BJ (cell line): ENCODE measurements around the gene BCAR1. TPM values are rescaled to one million over a fixed set of nuclear protein-coding genes. Genes with fewer than 3 reads are reported as not detected.

Source experiments
- CTCF ChIA-PET: fragments of 350-600 bp; formaldehyde crosslinking; extraction: SDS; loops from one replicate; lab custom pipeline; 2021; ENCODE audit warnings: antibody characterized with exemption, inconsistent platforms; lab: Yijun Ruan, JAX
- POLR2A ChIA-PET: fragments of 300-600 bp; sonication (Branson Sonifier 250); formaldehyde crosslinking; extraction: SDS; loops from one replicate; lab custom pipeline; 2021; ENCODE audit warnings: antibody characterized with exemption; lab: Charles Lee
- DNase-seq: peaks from one replicate; pipeline ENCODE4 v3.0.0-alpha.2; 2011; ENCODE audit warnings: low read depth
- H3K27me3 ChIP-seq: 2 replicates; pipeline ENCODE4 v1.6.0; 2011; ENCODE audit warnings: low read length; ENCODE audit not compliant: control insufficient read depth, insufficient read depth
- H3K36me3 ChIP-seq: 2 replicates; pipeline ENCODE4 v1.5.1; 2011; ENCODE audit warnings: low read length; ENCODE audit not compliant: control insufficient read depth, insufficient read depth
- H3K4me3 ChIP-seq: 2 replicates; pipeline ENCODE4 v1.5.1; 2011; ENCODE audit warnings: low read depth, mild to moderate bottlenecking, control low read depth, low read length
- polyA plus RNA-seq: library from polyadenylated mRNA; depleted of rRNA; stranded (reverse); fragments of >200 nt; gene quantifications from 2 replicates; pipeline ENCODE4 v1.2.3, GENCODE V29; 2011
- TF ChIP-seq, protein P1 (sequence below): IDR thresholded peaks from 2 replicates; pipeline ENCODE4 v1.5.1; 2011; ENCODE audit warnings: low read depth, mild to moderate bottlenecking, control low read depth, inconsistent platforms, low read length, moderate library complexity; ENCODE audit not compliant: insufficient read depth

Gene BCAR1
- polyA plus RNA-seq, 1 experiment, result 57.3 TPM

DNA sequence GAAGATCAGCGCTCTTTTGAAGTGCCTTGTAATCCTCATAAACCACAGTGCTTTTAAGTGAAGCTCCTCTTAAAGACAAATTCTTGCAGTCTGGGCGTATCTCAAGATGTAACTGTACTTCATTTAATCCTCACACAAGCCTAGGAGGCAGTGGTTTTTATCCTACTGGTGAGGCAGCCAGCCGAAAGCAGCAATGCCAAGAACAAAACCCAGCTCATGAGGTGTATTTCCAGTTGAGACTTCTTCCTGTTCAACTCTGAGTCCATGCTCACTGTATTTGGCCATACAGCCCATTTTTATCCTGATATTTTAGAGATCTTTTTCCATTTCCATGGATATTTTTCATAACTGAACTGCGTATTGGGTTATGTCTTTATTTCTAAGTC is 58.2 kb downstream of the BCAR1 start:
- TF ChIP-seq, protein P1, sequence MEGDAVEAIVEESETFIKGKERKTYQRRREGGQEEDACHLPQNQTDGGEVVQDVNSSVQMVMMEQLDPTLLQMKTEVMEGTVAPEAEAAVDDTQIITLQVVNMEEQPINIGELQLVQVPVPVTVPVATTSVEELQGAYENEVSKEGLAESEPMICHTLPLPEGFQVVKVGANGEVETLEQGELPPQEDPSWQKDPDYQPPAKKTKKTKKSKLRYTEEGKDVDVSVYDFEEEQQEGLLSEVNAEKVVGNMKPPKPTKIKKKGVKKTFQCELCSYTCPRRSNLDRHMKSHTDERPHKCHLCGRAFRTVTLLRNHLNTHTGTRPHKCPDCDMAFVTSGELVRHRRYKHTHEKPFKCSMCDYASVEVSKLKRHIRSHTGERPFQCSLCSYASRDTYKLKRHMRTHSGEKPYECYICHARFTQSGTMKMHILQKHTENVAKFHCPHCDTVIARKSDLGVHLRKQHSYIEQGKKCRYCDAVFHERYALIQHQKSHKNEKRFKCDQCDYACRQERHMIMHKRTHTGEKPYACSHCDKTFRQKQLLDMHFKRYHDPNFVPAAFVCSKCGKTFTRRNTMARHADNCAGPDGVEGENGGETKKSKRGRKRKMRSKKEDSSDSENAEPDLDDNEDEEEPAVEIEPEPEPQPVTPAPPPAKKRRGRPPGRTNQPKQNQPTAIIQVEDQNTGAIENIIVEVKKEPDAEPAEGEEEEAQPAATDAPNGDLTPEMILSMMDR, result no peak
- Histone ChIP-seq H3K4me3 (no peak overlapping the region), H3K27me3 (peaks cover 5% of the 10 kb centered on the region), H3K36me3 (no peaks in the 10 kb centered on the region)
- CTCF ChIA-PET, result no interaction called here
- POLR2A ChIA-PET, result no interaction called here
- no peak for DNase-seq

DNA sequence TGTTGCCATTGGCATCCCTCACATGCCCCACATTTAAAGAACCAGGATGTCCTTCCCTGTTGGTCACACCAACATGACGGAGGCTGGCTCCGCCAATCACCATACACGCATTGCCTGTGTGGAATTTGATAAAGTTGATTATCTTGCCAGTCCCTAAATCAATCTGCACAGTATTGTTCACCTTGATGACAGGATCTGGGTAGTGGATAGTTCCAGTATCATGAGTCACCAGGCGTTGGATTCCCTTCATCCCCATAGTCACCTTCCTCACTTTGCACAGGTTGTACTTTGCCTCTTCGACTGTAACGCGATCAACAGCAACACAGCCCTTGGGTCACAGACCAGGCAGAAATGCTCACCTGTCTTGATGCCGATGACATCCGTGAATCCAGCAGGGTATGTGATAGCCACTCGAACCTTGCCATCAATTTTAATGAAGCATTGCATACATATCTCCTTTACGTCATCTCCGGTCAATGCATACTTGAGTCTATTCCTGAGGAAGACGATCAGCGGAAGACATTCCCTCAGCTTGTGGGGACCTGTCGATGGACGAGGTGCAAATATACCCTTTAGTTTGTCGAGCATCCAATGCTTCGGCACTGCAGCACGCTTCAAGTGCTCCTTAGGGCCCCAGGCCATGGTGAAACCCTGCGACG is 58.7 kb downstream of the BCAR1 start:
- POLR2A ChIA-PET, result no interaction called here
- TF ChIP-seq, protein P1, result no peak
- CTCF ChIA-PET, result no interaction called here
- peaks cover 5% of the 10 kb centered on the region for H3K27me3 ChIP-seq
- no peak overlapping the region for H3K4me3 ChIP-seq
- H3K36me3 ChIP-seq, result no peaks in the 10 kb centered on the region
- no peak for DNase-seq

DNA sequence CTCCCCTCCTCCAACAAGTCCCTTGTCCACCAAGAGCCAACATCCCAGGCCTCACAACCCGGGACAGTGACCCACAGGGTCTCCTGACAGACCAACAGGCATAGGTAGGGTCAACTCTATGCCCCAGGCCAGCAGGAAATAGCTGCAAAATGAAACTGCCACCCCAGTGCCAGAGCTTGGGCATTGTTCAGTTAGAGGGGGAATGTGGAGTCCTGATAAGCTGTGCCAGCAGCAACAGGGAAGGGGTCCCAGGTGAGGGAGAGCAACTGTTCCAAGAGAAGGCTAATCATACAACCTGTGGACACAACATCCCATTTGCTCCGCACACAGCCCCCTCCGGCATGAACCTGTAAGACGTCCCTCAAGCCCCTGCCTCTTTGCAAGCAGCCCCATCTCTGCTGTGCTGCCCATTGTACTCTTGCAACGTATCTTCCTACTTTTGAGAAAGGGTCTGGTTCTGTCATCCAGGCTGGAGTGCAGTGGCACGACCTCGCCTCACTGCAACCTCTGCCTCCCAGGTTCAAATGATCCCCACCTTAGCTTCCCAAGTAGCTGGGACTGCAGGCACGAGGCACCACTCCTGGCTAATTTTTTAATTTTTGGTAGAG is 61.7 kb downstream of the BCAR1 start:
- Histone ChIP-seq H3K4me3 (no peak overlapping the region), H3K36me3 (no peaks in the 10 kb centered on the region), H3K27me3 (peaks cover 2% of the 10 kb centered on the region; the same call in 1 of the 2 replicates)
- TF ChIP-seq, protein P1, result no peak
- ChIA-PET CTCF (interaction anchor here (1.0 to 2.8 kb wide), 3 partner anchors 10 to 275 kb away, joined by 3 to 9 read pairs (median 3); no protein-coding TSS in a partner anchor), POLR2A (no interaction called here)
- no peak for DNase-seq

DNA sequence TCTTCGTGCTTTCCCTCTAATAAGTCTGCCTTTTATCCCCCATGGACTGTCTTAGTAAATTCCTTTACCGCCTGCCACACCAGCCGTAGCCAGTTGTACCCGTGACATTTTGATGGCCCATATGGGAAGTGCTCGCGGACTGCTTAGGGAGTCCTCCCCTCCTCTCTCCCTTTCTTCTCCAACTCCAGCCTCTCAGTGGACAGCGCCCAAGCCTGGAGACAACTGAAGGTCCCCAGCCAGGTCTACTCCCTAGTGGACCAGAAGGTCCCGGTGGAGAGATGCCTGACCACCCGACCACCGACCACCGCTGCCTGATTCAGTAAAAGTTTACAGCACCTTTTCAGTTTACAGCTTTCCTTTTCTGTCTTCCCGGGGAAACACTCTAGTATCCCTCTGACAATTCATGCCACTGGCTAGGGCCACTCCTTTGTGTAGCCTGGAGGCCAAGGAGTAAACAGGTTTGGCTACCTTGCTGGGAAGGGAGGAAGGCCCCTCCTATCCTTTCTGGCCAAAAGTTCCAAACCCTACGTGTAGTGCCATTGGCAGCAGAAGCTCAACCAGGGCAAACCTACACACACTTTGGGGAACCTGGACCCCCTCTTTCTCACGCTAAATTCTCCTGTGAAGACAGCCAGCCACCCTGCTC is 62.5 kb downstream of the BCAR1 start:
- ChIA-PET CTCF (interaction anchor here (2.8 kb wide), 1 partner anchor 10 kb away, joined by 9 read pairs; no protein-coding TSS in a partner anchor), POLR2A (no interaction called here)
- TF ChIP-seq, protein P1, result no peak
- Histone ChIP-seq H3K27me3 (peaks cover 2% of the 10 kb centered on the region; the same call in 1 of the 2 replicates), H3K36me3 (no peaks in the 10 kb centered on the region), H3K4me3 (no peak overlapping the region)
- no peak for DNase-seq

DNA sequence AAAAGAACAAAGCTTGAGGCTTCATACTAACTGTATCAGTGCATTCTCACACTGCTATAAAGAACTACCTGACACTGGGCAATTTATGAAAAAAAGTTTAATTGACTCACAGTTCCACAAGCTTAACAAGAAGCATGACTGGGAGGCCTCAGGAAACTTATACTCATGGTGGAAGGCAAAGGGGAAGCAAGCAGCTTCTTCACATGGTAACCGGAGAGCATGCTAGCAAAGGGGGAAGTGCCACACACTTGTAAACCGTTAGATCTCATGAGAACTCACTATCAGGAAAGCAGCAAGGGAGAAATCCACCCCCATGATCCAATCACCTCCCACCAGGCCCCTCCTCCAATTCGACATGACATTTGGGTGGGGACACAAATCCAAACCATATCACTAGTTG is 69.8 kb downstream of the BCAR1 start:
- H3K4me3 ChIP-seq, result no peak overlapping the region
- no peak for DNase-seq
- no peaks in the 10 kb centered on the region for H3K27me3 ChIP-seq
- TF ChIP-seq, protein P1, result no peak
- POLR2A ChIA-PET, result no interaction called here
- CTCF ChIA-PET, result interaction anchor here (1.2 kb wide), 1 partner anchor 24 kb away, joined by 3 read pairs; no protein-coding TSS in a partner anchor
- no peaks in the 10 kb centered on the region for H3K36me3 ChIP-seq
